Psoas muscle (tissue), 8 donors: ENCODE data around the gene CRADD. TPM values are rescaled to one million over a fixed set of nuclear protein-coding genes. Genes with fewer than 3 reads are reported as not detected.

ENCODE experiments used
- ATAC-seq, 4 donors: fragments of 200-7000 bp; cut with Tn5 transposase; one replicate each; pipeline ENCODE4 v1.9.1; 2020; ENCODE audit warnings: moderate library complexity in 3 of 4, mild to moderate bottlenecking in 2 of 4
- DNase-seq, 2 donors: peaks; one replicate each; pipeline ENCODE4 v3.0.0-alpha.2; 2020
- H3K27ac ChIP-seq: fragments of 200-600 bp; one replicate; pipeline ENCODE4 v1.8.0; 2022
- H3K27me3 ChIP-seq, 3 donors: fragments of 200-600 bp in 1 of 3; one replicate each; pipeline versions ENCODE4 v1.6.1 to v1.8.0; 2013 to 2022; ENCODE audit warnings: low read length in 2 of 3, mild to moderate bottlenecking in 2 of 3, moderate library complexity in 1 of 3; ENCODE audit not compliant: insufficient read depth in 3 of 3
- H3K36me3 ChIP-seq, 2 donors: fragments of 200-600 bp in 1 of 2; one replicate each; pipeline versions ENCODE4 v1.6.1 to v1.8.0; 2013 to 2022; ENCODE audit warnings: low read depth in 1 of 2, mild to moderate bottlenecking in 1 of 2, moderate library complexity in 1 of 2; ENCODE audit not compliant: insufficient read depth in 1 of 2
- H3K4me1 ChIP-seq: fragments of 200-600 bp; one replicate; pipeline ENCODE4 v1.8.0; 2022
- H3K4me3 ChIP-seq: fragments of 200-600 bp; one replicate; pipeline ENCODE4 v1.8.0; 2022; ENCODE audit warnings: mild to moderate bottlenecking
- H3K9me3 ChIP-seq: fragments of 200-600 bp; one replicate; pipeline ENCODE4 v1.8.0; 2022
- WGBS, 3 donors: extraction: QIAGEN DNeasy Blood & Tissue Kit; methylation state at CpG; one replicate each; pipeline versions ENCODE4 v1.1.6 to v1.1.7; 2013; 5-methylcytosine and 5-hydroxymethylcytosine counted together
- intact Hi-C, 2 donors: fragments of 100-400 bp; cut with DNase I; formaldehyde crosslinking; loops; one replicate each; pipeline versions ENCODE4 v1.11.0 to v1.14.2; 2022
- polyA plus RNA-seq, 3 donors: library from polyadenylated mRNA; stranded (reverse); fragments of 200-250 nt; gene quantifications; one replicate each; pipeline ENCODE4 v1.2.3, GENCODE V29; 2013
- total RNA-seq, 4 donors: library from RNA; stranded (reverse); fragmentation: NEBNext Ultra II Directional in 2 of 4; extraction: Animal tissue kit (Norgen Biotek cat#: 25700) in 2 of 4; gene quantifications; one replicate each; pipeline versions ENCODE4 v1.2.1 to v1.2.4, GENCODE V29; 2021 to 2023
- TF ChIP-seq, protein P1 (sequence below): fragments of 200-600 bp; IDR thresholded peaks from one replicate; pipeline ENCODE4 v1.8.0; 2022; ENCODE audit warnings: antibody characterized with exemption
- donor health status: healthy with polysubstance abuse.
- donor health status: DM: no; HTN: no; CAD: no; lungs with moderate emphysema.
- donor health status: Bipolar disorder and iron deficiency.
- donor health status: healthy.
- donor health status: DM: yes; HTN: yes; CAD: no.
- donor health status: DM: no; HTN: no; CAD: no.
- donor health status: DM: no; HTN: no; CAD: no.
- donor health status: DM: yes; HTN: yes; CAD: no.

The CRADD gene
- total and polyA plus RNA-seq, 7 donors: 11.0 to 21.1 (median 12.7) TPM

DNA sequence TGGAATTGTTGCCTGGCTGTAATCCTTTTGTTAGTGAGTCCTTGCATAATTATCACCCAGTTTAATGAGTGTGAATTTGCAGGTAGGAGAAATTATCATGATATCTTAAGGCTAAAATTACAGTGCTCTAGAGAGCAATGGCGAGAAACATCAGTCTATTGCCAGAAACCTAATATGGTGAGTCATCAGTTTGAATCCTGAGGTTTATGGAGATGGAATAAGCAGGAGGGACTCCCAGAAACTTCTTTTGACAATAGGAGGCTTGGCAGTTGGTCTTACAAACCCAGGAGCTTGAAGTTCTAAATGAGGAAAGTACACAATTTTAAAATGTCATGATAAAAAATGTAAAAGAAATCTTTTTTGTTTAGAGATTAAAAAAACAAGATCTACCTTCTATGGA lies 31.5 kb upstream of the CRADD start:
- no peak overlapping the region for H3K4me3 ChIP-seq
- H3K27ac ChIP-seq: no peak overlapping the region
- no peaks in the 10 kb centered on the region for H3K4me1 ChIP-seq
- TF ChIP-seq, protein P1, sequence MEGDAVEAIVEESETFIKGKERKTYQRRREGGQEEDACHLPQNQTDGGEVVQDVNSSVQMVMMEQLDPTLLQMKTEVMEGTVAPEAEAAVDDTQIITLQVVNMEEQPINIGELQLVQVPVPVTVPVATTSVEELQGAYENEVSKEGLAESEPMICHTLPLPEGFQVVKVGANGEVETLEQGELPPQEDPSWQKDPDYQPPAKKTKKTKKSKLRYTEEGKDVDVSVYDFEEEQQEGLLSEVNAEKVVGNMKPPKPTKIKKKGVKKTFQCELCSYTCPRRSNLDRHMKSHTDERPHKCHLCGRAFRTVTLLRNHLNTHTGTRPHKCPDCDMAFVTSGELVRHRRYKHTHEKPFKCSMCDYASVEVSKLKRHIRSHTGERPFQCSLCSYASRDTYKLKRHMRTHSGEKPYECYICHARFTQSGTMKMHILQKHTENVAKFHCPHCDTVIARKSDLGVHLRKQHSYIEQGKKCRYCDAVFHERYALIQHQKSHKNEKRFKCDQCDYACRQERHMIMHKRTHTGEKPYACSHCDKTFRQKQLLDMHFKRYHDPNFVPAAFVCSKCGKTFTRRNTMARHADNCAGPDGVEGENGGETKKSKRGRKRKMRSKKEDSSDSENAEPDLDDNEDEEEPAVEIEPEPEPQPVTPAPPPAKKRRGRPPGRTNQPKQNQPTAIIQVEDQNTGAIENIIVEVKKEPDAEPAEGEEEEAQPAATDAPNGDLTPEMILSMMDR: no peak
- no peaks in the 10 kb centered on the region for H3K27me3 ChIP-seq
- no peaks in the 10 kb centered on the region for H3K9me3 ChIP-seq
- no peak for DNase-seq
- no peak for ATAC-seq
- WGBS, 3 donors: 32 to 76% (median 32%) methylated on average over 1 of the region's 1 CpG
- no peaks in the 10 kb centered on the region for H3K36me3 ChIP-seq
- intact Hi-C loops: no loop called here

DNA sequence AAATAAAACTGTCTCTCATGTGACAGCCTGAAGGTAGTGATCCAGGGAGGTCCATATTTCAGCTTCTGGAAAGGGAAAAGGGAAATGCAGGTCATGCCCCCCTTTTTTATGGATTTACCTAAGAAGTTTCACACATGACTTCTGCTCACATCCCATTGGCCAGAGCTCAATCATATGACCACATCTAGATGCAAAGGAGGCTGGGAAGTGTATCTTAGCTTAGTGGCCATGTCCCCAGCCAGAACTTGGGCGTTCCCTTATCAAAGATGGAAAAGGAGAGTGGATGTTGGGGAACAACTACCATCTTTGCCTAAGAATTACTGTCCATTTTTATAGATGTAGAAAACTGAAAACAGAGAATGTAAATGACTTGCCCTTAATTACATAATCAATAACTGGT lies 26.5 kb upstream of the CRADD start:
- DNase-seq (no peak), ATAC-seq (no peak)
- no peaks in the 10 kb centered on the region for H3K9me3 ChIP-seq
- no peaks in the 10 kb centered on the region for H3K4me1 ChIP-seq
- intact Hi-C loops: no loop called here
- 87 to 97% (median 91%) methylated on average over 1 of the region's 1 CpG for WGBS, 3 donors
- no peak overlapping the region for H3K4me3 ChIP-seq
- H3K27me3 ChIP-seq: no peaks in the 10 kb centered on the region
- no peaks in the 10 kb centered on the region for H3K36me3 ChIP-seq
- TF ChIP-seq, protein P1: no peak
- H3K27ac ChIP-seq: no peak overlapping the region

DNA sequence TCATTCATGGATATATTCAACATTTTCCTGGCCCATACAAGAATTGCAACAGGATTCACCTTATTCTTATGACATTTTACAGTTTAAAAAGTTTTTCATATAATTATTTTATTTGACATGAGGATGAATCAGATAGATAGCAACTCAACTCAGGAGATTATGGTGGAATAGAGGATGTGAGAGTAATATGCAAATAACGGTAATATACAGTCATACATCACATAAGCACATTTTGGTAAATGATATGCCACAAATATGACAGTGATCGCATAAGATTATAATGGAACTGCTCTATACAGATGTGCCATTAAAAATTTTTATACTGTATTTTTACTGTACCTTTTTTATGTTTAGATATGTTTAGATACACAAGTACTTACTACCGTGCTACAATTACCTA lies 24.1 kb upstream of the CRADD start:
- TF ChIP-seq, protein P1: no peak
- no peaks in the 10 kb centered on the region for H3K4me1 ChIP-seq

DNA sequence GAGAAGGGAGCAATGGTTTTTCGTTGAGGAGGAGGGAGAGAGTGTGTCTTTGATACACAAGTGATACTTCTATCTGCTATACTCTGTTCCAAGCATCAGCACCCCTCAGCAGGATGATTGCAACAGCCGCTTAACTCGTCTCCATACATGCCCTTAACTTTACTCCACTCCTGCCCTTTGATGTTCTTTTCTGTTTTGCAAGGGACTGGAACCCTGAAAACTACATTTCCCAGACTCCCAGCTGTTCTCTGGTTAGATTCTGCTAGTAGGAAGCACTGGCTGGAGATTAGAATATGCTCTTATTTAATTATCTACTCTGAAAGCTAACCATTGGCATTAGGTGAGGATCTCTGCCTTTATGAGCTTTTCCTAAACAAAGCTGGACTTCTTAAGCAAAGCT lies 23.5 kb upstream of the CRADD start:
- intact Hi-C loops: no loop called here
- no peak for DNase-seq
- no peak for ATAC-seq
- 71 to 88% (median 79%) methylated on average over 3 of the region's 3 CpGs for WGBS, 3 donors
- H3K4me3 ChIP-seq: no peak overlapping the region
- H3K27me3 ChIP-seq: no peaks in the 10 kb centered on the region
- H3K9me3 ChIP-seq: no peaks in the 10 kb centered on the region
- H3K4me1 ChIP-seq: no peaks in the 10 kb centered on the region
- no peaks in the 10 kb centered on the region for H3K36me3 ChIP-seq
- TF ChIP-seq, protein P1: no peak
- no peak overlapping the region for H3K27ac ChIP-seq

More for the DNA sequence above, 24.1 kb upstream of the CRADD start:
- no peaks in the 10 kb centered on the region for H3K9me3 ChIP-seq
- no peak overlapping the region for H3K4me3 ChIP-seq
- no peak for DNase-seq
- intact Hi-C loops: no loop called here
- no peaks in the 10 kb centered on the region for H3K27me3 ChIP-seq
- no peak for ATAC-seq
- H3K36me3 ChIP-seq: no peaks in the 10 kb centered on the region
- WGBS, 3 donors: 95 to 96% (median 95%) methylated on average over 3 of the region's 3 CpGs
- H3K27ac ChIP-seq: no peak overlapping the region

DNA sequence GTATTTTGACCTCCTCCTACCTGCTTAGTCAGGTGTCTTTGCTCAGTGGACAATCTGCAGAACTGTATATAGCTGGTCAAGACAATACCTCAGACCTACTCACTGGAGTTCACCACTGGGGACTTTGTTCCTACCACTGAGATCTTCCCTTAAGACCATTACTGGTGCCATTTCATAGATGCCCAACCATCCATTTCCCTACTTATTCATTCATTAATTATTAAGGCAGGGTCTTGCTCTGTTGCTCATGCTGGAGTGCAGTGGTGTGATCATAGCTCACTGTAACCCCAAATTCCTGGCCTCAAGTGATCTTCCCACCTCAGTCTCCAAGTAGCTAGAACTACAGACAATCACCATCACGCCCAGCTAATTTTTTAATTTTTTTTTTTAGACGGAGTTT lies 22.8 kb upstream of the CRADD start:
- no peaks in the 10 kb centered on the region for H3K36me3 ChIP-seq
- no peaks in the 10 kb centered on the region for H3K27me3 ChIP-seq
- WGBS, 3 donors: 93 to 100% (median 93%) methylated on average over 2 of the region's 2 CpGs
- intact Hi-C loops: no loop called here
- ATAC-seq (no peak), DNase-seq (no peak)
- H3K4me3 ChIP-seq: no peak overlapping the region
- no peak overlapping the region for H3K27ac ChIP-seq
- TF ChIP-seq, protein P1: no peak
- no peaks in the 10 kb centered on the region for H3K9me3 ChIP-seq
- no peaks in the 10 kb centered on the region for H3K4me1 ChIP-seq
